Hypothalamus (tissue), 51 donors: ENCODE measurements around the gene TP53INP2.
"Not testable (repeated sequence)": the region's sequence is repeated elsewhere in the genome, so short reads cannot be mapped to it uniquely, and the experiment has no call there.

Experiments used
- DNase-seq, 51 donors: peaks; one replicate each; lab custom pipeline; 2025; lab: John Stamatoyannopoulos, UW

TP53INP2 gene, protein sequence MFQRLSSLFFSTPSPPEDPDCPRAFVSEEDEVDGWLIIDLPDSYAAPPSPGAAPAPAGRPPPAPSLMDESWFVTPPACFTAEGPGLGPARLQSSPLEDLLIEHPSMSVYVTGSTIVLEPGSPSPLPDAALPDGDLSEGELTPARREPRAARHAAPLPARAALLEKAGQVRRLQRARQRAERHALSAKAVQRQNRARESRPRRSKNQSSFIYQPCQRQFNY

DNA sequence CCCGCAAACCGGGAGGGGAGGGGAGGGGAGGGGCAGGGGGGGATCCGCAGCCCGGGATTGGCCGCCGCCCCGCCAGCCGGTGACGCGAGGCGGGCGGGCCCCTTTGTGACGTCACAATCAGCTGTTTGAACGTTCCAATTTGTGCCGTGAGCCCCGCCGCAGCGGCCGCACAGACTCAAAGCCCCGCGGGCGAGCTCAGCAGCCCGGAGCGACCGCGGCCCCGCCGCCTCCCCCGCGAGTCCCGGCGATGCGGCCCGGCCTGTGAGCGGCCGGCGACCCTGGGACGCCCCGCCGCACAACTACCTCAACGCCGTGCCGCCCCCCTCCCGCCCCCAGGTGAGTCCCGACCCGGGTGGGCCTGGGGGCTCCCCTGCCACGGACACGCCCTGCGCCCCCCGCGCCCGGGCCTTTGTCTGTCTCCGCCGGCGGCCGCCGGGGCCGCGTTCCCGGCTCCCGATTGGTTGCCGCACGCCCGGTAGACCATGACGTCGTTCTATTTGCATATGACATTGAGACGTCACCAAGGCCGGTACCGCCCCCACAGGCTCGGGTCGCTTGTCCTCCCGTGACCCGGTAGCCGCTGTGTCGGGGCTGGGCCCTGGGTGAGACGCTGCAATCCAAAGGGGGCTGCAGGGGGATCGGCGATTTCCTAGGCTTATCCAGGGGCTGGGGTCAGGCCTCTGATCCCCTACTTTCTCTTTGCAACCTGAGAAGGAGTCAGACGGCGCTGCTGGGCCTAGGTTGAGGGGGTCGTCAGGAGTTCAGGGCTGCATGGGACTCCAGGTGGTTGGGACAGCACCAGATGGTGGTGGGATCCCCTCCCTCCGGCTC is at the start of gene TP53INP2:
TP53INP2 (plus strand) TSS at position 168 of the 831 bp plus-strand sequence. CDS start 4,396 bp downstream, outside the sequence.
- DNase-seq, result peak; percentile 47 to 96 (median 89)

DNA sequence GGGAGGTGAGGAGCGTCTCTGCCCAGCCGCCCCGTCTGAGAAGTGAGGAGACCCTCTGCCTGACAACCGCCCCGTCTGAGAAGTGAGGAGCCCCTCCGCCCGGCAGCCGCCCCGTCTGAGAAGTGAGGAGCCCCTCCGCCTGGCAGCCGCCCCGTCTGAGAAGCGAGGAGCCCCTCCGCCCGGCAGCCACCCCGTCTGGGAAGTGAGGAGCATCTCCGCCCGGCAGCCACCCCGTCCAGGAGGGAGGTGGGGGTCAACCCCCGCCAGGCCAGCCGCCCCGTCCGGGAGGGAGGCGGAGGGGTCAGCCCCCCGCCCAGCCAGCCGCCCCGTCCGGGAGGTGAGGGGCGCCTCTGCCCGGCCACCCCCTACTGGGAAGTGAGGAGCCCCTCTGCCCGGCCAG is 45.5 kb upstream of the TP53INP2 start:
- not testable (repeated sequence) for DNase-seq

DNA sequence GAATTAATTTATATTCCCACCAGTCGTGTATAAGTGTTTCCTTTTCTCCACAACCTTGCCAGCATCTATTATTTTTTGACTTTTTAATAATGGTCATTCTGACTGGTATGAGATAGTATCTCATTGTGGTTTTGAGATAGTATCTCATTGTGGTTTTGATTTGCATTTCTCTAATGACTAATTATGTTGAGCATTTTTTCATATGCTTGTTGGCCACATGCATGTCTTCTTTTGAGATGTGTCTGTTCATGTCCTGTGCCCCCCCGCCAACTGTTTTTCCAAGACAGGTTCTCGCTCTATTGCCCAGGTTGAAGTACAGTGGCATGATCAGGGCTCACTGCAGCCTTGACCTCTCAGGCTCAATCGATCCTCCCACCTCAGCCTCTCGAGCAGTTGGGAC is 42.3 kb upstream of the TP53INP2 start:
- not testable (repeated sequence) for DNase-seq

DNA sequence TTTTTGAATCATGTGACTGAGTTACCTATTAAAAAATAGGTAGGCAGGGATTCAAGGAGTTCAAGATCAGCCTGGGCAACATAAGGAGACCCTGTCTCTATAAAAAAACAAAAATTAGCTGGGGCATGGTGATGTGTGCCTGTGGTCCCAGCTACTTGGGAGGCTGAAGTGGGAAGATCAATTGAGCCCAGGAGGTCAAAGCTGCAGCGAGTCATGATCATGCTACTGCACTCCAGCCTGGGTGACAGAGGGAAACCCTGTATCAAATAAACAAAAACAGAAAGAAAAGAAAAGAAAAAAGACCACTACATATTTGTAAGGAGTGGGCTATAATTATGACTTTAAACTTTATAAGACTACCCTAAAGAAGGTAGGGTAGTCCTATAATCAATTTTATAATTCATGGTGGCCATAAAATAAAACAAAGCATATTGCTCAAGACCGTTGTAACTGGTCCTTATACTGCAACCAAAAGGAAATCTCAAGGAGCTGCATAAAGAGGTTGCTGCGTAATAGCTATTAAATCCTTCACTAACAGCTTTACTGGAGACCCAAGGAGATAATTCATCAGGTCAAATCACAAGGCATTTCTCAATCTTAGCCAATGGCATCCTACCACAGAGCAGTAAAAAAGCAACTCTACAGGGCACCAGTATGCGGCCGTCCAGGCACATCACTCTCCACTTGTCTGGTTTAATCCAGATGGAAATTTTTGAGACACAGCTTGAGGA is 40.8 kb upstream of the TP53INP2 start:
- no peak for DNase-seq

DNA sequence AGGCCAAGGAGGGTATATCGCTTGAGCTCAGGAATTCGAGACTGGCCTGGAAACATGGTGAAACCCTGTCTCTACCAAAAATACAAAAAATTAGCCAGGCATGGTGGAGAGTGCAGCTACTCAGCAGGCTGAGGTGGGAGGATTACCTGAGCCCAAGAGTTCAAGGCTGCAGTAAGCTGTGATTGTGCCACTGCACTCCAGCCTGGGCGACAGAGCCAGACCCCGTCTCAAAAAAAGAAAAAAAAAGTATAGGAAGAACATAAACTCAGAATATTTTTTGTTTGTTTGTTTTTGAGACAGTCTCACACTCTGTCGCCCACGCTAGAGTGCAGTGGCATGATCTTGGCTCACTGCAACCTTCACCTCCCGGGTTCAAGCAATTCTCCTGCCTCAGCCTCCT is 39.4 kb upstream of the TP53INP2 start:
- DNase-seq, result not testable (repeated sequence)

DNA sequence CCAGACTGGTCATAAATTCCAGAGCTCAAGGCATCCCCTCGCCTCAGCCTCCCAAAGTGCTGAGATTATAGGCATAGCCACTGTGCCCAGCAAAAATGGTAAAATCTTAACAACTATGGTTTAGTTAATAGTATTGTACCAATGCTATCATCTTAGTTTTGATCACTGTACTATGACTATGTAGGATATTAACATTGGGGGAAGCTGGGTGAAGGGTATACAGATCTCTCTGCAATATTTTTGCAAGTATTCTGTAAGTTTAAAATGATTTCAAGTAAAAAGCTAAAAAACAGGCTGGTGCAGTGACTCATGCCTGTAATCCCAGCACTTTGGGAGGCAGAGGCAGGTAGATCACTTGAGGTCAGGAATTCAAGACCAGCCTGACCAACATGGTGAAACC is 35.0 kb upstream of the TP53INP2 start:
- no peak for DNase-seq

DNA sequence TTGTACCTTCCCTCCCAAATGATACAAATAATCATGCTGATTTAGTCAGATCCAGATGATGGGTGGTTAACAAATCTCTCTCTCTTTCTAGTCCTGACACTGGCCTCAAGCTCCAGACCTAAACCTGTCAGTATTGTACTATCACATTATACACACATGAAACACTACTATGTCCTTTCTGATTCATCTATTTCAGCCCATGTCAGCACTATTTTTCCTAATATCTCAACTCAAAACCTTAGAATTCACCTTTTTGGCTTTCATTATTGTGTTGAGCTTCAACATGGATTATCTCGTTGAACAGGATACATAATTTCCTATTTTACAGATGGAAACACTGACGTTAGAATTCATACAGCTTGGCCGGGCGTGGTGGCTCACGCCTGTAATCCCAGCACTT is 30.7 kb upstream of the TP53INP2 start:
- no peak for DNase-seq

DNA sequence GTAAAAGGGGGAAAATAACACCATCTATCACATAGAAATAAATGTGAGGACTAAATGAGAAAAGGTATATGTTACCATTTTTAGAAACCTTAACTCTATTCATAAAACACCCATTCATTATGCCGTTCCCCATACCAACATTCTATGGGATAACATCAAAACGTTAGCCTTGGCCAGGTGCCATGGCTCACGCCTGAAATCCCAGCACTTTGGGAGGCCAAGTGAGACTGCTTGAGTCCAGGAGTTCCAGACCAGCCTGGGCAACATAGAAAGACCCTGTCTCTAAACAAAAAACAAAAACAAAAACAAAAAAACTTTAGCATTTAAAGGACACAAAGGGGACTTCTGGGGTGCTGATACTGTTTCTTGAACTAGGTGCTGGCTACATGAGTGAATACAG is 28.6 kb upstream of the TP53INP2 start:
- DNase-seq, result no peak

DNA sequence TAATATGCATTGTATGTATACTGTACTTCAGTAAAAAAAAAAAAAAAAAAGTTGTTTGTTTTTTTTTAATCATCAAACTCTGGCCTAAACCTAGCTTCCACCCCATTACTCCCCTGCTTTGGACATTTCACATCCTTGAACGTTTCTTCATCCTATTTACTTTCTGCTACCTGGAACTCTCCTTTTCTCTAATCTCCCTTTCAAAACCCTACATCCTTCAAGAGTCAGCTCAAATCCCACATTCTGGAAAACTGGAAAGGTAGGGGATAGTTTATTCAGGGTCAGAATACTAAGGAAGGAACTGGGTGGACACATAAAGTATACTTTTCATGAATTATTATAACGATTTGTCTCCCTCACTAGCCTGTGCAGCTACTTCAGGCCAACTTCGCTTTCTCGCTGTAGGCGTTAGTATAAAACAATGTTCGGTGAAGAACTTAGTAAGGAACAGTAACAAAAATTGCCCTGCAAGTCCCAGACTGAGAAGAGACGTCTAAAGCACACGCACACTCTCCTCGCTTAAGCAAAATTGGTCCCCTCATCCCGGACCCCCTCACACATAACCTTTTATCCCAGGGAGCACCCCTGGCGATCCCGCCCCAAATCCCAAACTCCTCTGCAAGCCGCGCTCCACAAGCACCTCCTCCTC is 28.0 kb upstream of the TP53INP2 start:
- DNase-seq, result no peak

DNA sequence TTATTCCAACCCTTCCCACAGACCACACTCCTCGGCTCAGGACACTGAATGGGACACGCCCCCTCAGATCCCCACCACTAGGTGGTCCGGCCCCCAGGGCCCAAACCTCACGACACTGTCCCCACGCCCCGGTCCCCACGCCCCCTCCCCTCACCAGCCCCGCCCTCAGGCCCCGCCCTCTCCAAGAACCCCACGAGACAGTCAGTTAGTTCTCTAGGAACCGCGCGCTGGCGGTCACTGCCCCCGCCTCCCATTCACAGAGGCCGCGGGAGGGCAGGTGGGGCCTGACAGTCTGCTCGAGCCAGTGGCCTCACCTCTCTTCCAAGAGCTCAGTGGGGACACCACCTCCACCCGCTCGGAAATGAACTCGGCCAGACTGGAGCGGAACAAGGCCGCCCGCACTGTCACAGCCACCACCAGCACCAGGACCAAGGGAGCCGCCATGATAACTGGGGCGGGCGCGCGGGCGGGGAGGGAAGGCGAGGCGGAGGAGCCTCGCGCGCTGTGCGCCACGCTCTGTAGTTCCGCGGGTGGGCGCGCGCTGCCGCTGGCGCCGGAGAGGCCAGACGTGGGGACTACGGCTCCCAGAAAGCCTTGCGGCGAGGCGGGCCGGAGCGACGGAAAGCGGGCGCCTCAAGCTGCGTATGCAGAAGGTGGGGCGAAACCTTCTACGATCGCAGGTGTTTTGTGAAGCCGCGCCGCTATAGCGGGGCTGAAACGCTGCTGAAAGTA is 27.3 kb upstream of the TP53INP2 start, which contains the start of gene PIGU:
PIGU (minus strand) TSS at position 451 of the 732 bp plus-strand sequence; CDS start at position 444, 7 bp downstream.
- peak; percentile 31 to 98 (median 92) for DNase-seq

DNA sequence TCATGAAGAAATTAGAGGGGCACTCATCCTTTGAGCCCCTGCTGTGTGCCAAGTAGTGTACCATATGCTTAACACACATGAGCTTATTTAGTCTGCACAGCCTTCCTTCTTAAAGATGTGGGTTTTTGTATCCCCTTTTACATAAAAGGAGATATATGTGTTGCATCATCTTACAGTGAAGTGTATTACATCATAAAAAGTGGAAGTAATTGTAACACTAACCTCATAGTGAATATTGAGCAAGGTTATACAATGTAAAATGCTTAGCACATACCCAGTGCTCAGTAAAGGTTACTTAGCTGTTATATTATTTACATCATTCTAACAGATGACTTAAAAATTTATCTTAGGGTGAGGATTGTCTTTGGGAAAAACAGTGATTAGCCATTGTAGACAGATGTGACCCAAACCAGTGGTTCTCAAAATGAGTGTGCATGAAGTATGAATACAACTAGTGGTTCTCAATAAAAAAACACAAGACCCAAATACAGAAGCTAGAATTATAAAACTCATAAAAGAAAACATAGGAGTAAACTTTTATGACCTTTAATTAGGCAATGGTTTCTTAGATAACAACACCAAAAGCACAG is 23.5 kb upstream of the TP53INP2 start:
- DNase-seq, result no peak

DNA sequence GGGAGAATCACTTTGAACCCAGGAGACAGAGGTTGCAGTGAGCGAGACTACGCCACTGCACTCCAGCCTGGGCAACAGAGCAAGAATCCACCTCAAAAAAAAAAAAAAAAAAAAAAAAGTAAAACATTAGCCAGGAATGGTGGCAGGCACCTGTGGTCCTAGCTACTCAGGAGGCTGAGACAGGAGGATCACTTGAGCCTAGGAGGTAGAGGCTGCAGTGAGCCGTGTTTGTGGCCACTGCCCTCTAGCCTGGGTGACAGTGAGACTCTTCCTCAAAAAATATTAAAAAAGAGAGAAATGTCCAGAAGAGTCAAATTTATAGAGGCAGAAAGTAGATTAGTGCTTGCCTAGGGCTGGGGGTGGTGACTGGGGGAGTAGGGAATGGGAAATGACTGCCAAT is 20.5 kb upstream of the TP53INP2 start:
- DNase-seq, result no peak

DNA sequence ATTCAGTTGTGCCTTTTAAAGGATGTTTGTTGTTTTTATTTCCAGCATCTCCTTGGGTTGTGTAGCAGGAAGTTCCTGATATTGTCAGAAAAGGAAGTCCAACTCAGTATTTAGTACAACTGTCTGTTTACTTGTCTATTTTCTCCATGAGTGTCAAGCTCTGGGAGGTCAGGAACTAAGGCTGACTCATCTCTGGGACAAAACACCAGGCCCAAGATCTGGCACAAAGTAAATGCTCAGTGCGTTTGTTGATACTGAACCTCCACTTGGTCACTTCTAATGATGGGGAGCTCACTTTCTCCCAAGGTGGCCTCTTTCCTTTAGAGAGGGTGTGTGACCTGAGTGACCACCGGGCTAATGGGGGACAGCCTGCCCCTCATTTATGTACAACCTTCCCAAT is 14.7 kb upstream of the TP53INP2 start:
- DNase-seq, result no peak

DNA sequence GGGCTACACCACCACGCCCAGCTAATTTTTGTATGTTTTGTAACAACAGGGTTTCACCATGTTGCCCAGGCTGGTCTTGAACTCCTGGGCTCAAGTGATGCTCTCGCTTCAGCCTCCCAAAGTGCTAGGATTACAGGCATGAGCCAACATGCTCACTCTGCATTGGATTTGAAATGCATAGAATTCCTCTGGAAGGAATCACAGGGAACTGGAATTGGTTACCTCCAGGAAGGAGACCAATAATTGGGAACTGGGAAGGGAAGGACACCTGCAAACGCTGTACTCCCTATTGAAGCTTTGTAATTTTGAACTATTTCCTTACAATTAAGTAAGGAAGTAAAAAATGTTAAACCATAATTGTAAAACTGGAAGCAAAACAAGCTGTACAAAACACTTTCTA is 12.3 kb upstream of the TP53INP2 start:
- DNase-seq, result no peak

DNA sequence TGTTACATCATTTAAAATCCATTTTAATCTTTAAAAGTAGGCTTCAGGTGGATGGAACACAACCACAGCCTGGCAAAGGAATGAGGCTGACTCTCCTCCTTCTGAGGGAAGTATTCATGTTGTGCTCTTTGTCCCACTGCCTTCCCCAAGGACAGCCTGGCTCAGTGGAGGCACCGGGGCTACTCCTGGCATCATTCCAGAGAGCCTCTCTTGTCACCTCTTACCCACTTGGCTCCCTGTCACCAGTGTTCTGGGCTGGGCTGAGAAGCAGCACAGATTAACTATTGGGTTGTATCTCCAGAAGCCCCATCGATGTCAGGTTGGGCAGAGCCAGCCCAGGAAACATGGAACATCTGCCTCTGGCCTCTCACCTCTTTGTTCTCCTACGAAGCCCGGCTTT is 10.7 kb upstream of the TP53INP2 start:
- peak in 11 of 51 donors; percentile 5 to 24 (median 14) for DNase-seq

DNA sequence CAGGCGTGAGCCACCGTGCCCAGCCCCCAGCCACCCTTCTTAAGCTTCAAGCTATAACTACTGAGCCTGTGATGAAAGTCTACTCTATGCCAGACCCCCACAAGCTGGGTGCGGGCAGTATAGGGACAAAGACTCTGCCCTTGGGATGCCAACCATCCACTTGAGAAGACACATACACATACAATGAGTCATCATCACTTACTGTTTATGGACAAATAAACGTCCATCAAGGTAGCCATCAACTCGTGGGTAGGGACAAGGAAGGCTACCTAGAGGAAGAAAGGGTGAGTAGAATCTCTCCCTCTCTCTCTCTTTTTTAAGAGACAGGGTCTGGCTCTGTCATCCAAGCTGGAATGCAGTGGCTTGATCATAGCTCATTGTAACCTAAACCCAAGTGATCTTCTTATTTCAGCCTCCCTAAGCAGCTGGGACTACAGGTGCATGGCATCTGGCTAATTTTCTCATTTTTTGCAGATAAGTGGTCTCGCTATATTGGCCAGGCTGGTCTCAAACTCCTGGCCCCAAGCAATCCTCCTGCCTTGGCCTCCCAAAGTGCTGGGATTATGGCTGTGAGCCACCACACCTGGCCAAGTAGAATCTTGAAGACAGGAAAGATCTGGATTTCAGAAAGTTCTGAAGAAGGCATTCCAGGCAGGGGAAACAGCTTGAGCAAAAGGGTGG is 2.6 kb upstream of the TP53INP2 start:
- DNase-seq, result no peak

DNA sequence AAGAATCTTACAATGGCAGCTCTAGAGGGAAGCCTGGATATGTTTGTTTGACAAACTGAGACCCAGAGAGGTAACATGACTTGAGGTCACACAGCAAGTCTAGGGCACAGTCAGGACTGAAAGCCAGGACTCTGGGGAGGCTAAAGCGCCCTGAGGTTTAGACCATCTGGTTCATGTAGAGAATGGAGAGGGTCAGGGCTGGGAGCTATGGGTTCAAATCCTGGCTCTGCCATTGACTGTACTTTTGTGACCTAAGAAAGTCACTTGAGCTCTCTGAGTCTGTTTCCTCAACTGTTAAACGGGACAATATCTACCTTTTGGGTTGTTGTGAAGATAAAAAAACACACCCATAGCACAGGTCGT is 1.1 kb upstream of the TP53INP2 start:
- no peak for DNase-seq

DNA sequence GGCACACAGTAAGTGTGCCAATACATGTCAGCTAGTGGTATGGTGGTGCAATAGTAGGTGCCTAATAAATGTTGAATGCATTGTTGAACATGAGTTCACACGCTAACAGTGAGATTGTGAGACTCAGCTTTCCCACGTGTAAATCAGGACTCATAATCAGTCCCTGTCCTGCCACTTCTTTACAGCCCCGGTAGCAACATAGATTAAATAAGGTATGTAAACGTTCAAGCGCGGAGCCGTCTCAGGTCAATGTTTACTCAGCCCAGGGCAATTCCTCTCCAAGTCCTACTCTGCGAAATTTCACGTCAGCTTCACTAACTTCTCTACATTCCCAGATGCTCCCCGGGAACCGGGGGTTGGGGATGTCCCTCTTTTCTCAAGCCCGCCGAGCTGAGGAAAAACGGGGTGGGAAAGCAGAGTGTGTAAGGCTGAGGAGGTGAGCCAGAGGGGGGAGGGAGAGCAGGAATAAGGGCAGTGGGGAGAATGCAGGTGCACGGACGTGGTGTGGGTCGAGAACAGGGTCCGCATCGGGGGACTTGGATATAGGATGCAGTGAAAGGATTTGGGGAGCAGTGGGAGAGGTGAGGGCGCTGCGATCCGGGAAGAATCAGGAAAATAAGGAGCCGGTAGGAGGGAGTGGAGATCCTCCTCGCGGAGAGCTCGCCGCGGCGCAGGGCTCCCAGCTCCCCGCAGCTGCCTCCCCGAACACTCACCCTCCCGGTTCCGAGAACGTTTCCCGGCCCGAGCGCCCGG is 544 bp upstream of the TP53INP2 start:
- peak in 6 of 51 donors; percentile 39 to 69 (median 58) for DNase-seq
